ENCODE data around the gene COL4A4. TPM values are rescaled to one million over a fixed set of nuclear protein-coding genes. Genes with fewer than 3 reads are reported as not detected.

The COL4A4 gene
- total RNA-seq, 1 donor, result 0.21 TPM

GRCh38 chr2:227038550-227039189 is 125.3 kb downstream of the COL4A4 start:
- no peaks in the 10 kb centered on the region for H3K4me1 ChIP-seq (ENCODE audit: insufficient read depth, low read length)
- no peaks in the 10 kb centered on the region for H3K9me3 ChIP-seq (ENCODE audit: low read depth, low read length)
- H3K27me3 ChIP-seq (ENCODE audit: insufficient read depth, low read length), result peaks cover 3% of the 10 kb centered on the region
- no peak overlapping the region for H3K4me3 ChIP-seq (ENCODE audit: low read length)

GRCh38 chr2:227036527-227036926 is 127.5 kb downstream of the COL4A4 start:
- Histone ChIP-seq H3K27me3 (ENCODE audit: insufficient read depth, low read length) (no peaks in the 10 kb centered on the region), H3K4me3 (ENCODE audit: low read length) (no peak overlapping the region), H3K9me3 (ENCODE audit: low read depth, low read length) (no peaks in the 10 kb centered on the region), H3K4me1 (ENCODE audit: insufficient read depth, low read length) (no peaks in the 10 kb centered on the region)

- H3K9me3 ChIP-seq (ENCODE audit: low read depth, low read length), result no peaks in the 10 kb centered on the region
- no peaks in the 10 kb centered on the region for H3K27me3 ChIP-seq (ENCODE audit: insufficient read depth, low read length)
- H3K4me3 ChIP-seq (ENCODE audit: low read length), result no peak overlapping the region
- H3K4me1 ChIP-seq (ENCODE audit: insufficient read depth, low read length), result no peaks in the 10 kb centered on the region
These were observed 128.2 kb downstream of the COL4A4 start for GRCh38 chr2:227035711-227036367.

- peaks cover 2% of the 10 kb centered on the region for H3K4me1 ChIP-seq (ENCODE audit: insufficient read depth, low read length)
- no peaks in the 10 kb centered on the region for H3K9me3 ChIP-seq (ENCODE audit: low read depth, low read length)
- H3K27me3 ChIP-seq (ENCODE audit: insufficient read depth, low read length), result no peaks in the 10 kb centered on the region
- no peak overlapping the region for H3K4me3 ChIP-seq (ENCODE audit: low read length)
These were observed 130.4 kb downstream of the COL4A4 start for GRCh38 chr2:227033471-227034148.

DNA sequence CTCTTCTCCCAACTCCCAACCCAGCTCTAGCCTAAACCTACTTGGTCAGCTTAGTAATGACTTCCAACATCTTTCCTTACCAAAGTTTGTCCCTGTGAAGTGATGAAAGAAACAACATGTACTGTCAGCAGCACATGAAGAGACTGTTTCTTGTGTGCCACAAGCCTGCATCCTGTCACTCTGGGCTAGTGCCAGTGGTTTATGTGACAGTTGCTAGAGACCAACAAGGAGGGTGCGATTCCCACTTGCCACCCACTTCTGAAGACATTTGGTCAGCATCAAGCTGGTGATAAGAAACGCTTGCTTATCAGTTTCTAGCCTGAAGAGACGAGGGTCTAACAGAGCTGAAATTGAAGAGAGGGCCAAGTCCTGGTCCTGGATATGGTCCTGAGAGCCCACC is 132.6 kb downstream of the COL4A4 start:
- Histone ChIP-seq H3K4me3 (ENCODE audit: low read length) (no peak overlapping the region), H3K4me1 (ENCODE audit: insufficient read depth, low read length) (peaks cover 2% of the 10 kb centered on the region), H3K9me3 (ENCODE audit: low read depth, low read length) (no peaks in the 10 kb centered on the region), H3K27me3 (ENCODE audit: insufficient read depth, low read length) (no peaks in the 10 kb centered on the region)

DNA sequence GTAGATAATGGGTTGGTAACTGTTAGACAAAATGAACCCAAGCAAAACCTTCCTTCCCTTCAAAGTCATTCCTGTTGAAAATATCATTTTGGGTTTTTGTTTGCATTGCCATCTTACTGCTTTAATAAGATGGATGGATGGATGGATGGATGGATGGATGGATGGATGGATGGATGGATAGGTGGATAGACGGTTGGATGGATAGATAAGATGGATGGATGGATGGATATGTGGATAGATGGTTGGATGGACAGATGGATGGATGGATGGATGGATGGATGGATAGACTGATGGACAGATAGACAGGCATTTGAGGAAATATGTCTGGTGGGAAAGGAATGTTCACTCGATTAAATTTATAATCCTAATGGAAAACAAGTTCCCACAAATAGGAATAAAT is 133.2 kb downstream of the COL4A4 start:
- Histone ChIP-seq H3K4me1 (ENCODE audit: insufficient read depth, low read length) (peaks cover 2% of the 10 kb centered on the region), H3K9me3 (ENCODE audit: low read depth, low read length) (no peaks in the 10 kb centered on the region), H3K4me3 (ENCODE audit: low read length) (no peak overlapping the region), H3K27me3 (ENCODE audit: insufficient read depth, low read length) (no peaks in the 10 kb centered on the region)

GRCh38 chr2:227029426-227030105 is 134.4 kb downstream of the COL4A4 start:
- no peaks in the 10 kb centered on the region for H3K9me3 ChIP-seq (ENCODE audit: low read depth, low read length)
- no peaks in the 10 kb centered on the region for H3K27me3 ChIP-seq (ENCODE audit: insufficient read depth, low read length)
- H3K4me3 ChIP-seq (ENCODE audit: low read length), result no peak overlapping the region
- H3K4me1 ChIP-seq (ENCODE audit: insufficient read depth, low read length), result peaks cover 2% of the 10 kb centered on the region

DNA sequence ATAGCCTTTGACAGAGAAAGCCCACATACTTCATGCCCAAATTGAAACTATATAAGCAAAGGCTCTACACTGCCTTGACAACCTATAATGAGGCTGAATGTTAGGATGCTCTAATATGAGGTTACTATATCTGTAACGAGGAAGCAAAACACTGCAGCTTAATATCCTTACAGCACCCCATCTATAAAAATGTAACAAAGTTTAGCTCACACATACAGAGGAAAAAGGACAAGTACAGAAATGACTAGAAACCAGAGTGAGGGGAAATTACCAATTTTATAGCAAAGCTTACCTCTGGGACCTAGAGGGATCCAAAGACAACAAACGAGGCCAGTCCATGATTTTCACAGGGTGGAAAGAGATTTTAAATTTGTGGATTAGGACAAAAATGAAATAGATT is 138.5 kb downstream of the COL4A4 start:
- Histone ChIP-seq H3K4me1 (ENCODE audit: insufficient read depth, low read length) (peaks cover 2% of the 10 kb centered on the region), H3K4me3 (ENCODE audit: low read length) (no peak overlapping the region), H3K27me3 (ENCODE audit: insufficient read depth, low read length) (no peaks in the 10 kb centered on the region), H3K9me3 (ENCODE audit: low read depth, low read length) (no peaks in the 10 kb centered on the region)

- Histone ChIP-seq H3K9me3 (ENCODE audit: low read depth, low read length) (no peaks in the 10 kb centered on the region), H3K27me3 (ENCODE audit: insufficient read depth, low read length) (no peaks in the 10 kb centered on the region), H3K4me3 (ENCODE audit: low read length) (no peak overlapping the region), H3K4me1 (ENCODE audit: insufficient read depth, low read length) (no peaks in the 10 kb centered on the region)
These were observed 141.4 kb downstream of the COL4A4 start for GRCh38 chr2:227022608-227023007.

- no peak overlapping the region for H3K4me3 ChIP-seq (ENCODE audit: low read length)
- no peaks in the 10 kb centered on the region for H3K27me3 ChIP-seq (ENCODE audit: insufficient read depth, low read length)
- H3K9me3 ChIP-seq (ENCODE audit: low read depth, low read length), result no peaks in the 10 kb centered on the region
- H3K4me1 ChIP-seq (ENCODE audit: insufficient read depth, low read length), result no peaks in the 10 kb centered on the region
These were observed 143.6 kb downstream of the COL4A4 start for GRCh38 chr2:227020416-227020815.

- H3K9me3 ChIP-seq (ENCODE audit: low read depth, low read length), result no peaks in the 10 kb centered on the region
- no peaks in the 10 kb centered on the region for H3K27me3 ChIP-seq (ENCODE audit: insufficient read depth, low read length)
- no peaks in the 10 kb centered on the region for H3K4me1 ChIP-seq (ENCODE audit: insufficient read depth, low read length)
- no peak overlapping the region for H3K4me3 ChIP-seq (ENCODE audit: low read length)
These were observed 147.1 kb downstream of the COL4A4 start for GRCh38 chr2:227016894-227017293.

DNA sequence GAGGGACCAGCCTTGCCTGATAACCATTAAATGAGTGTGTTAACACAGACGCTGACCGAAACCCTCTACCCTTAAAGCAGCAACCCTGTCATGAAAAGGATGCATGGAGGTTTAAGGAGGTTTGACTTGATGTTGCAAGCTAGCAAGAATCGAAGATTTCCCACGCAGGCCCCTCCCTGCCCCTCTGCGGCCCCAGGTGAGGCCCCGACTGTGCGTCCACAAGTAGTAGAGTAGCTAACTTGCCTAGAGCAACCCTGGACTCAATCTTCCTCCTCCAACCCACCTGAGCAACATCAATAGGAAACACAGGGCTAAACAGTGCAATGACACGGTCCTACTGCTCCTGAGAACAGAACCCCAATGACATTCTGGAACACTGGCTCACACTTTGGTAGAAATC is 150.1 kb downstream of the COL4A4 start:
- Histone ChIP-seq H3K4me1 (ENCODE audit: insufficient read depth, low read length) (no peaks in the 10 kb centered on the region), H3K4me3 (ENCODE audit: low read length) (no peak overlapping the region), H3K9me3 (ENCODE audit: low read depth, low read length) (no peaks in the 10 kb centered on the region), H3K27me3 (ENCODE audit: insufficient read depth, low read length) (no peaks in the 10 kb centered on the region)

DNA sequence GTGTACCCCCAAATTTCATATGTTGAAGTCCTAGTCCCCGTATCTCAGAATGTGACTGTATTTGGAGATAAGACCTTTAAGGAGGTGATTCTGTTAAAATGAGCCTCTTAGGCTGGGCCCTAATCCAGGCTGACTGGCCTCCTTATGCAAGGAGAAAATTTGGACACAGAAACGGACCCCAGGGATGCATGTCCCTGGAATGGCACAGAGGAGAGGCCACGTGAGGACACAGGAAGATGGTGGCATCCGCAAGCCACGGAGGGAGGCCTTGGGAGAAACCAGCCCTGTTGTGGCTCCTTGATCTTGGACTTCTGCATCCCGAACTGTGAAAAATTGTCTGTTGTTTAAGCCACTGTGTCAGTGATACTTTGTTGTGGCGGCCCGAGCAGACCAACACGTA is 150.7 kb downstream of the COL4A4 start:
- Histone ChIP-seq H3K4me3 (ENCODE audit: low read length) (no peak overlapping the region), H3K9me3 (ENCODE audit: low read depth, low read length) (no peaks in the 10 kb centered on the region), H3K4me1 (ENCODE audit: insufficient read depth, low read length) (no peaks in the 10 kb centered on the region), H3K27me3 (ENCODE audit: insufficient read depth, low read length) (no peaks in the 10 kb centered on the region)

- no peaks in the 10 kb centered on the region for H3K4me1 ChIP-seq (ENCODE audit: insufficient read depth, low read length)
- no peak overlapping the region for H3K4me3 ChIP-seq (ENCODE audit: low read length)
- no peaks in the 10 kb centered on the region for H3K27me3 ChIP-seq (ENCODE audit: insufficient read depth, low read length)
- H3K9me3 ChIP-seq (ENCODE audit: low read depth, low read length), result no peaks in the 10 kb centered on the region
These were observed 153.6 kb downstream of the COL4A4 start for GRCh38 chr2:227010433-227010832.

GRCh38 chr2:227007940-227008339 is 156.1 kb downstream of the COL4A4 start:
- Histone ChIP-seq H3K4me3 (ENCODE audit: low read length) (no peak overlapping the region), H3K9me3 (ENCODE audit: low read depth, low read length) (no peaks in the 10 kb centered on the region), H3K4me1 (ENCODE audit: insufficient read depth, low read length) (no peaks in the 10 kb centered on the region), H3K27me3 (ENCODE audit: insufficient read depth, low read length) (no peaks in the 10 kb centered on the region)

Measured in mononuclear cell (primary cell).